KMS-11 (cell line): ENCODE data around the gene TRAM2.
A peak's percentile ranks its signal among the peaks of the same experiment; 100 is the strongest.

Experiments used
- H2AFZ ChIP-seq: fragments of 200-600 bp; sonication (generic); 2 replicates; pipeline ENCODE4 v1.6.1; 2016; ENCODE audit warnings: antibody characterized with exemption, mixed run types, low read depth
- H3K27ac ChIP-seq: fragments of 200-600 bp; sonication (generic); 2 replicates; pipeline ENCODE4 v1.6.1; 2016; ENCODE audit warnings: mild to moderate bottlenecking, mixed run types
- H3K27me3 ChIP-seq: fragments of 200-600 bp; sonication (generic); 2 replicates; pipeline ENCODE4 v1.6.1; 2017; ENCODE audit warnings: mild to moderate bottlenecking, low read depth, mixed run types, moderate library complexity; ENCODE audit not compliant: insufficient read depth
- H3K36me3 ChIP-seq: fragments of 200-600 bp; sonication (generic); 2 replicates; pipeline ENCODE4 v1.6.1; 2017; ENCODE audit warnings: mild to moderate bottlenecking, mixed run types; ENCODE audit not compliant: insufficient read depth
- H3K4me1 ChIP-seq: fragments of 200-600 bp; sonication (generic); 2 replicates; pipeline ENCODE4 v1.6.1; 2016; ENCODE audit warnings: mild to moderate bottlenecking, low read depth, mixed run types; ENCODE audit not compliant: poor library complexity, severe bottlenecking
- H3K4me2 ChIP-seq: fragments of 200-600 bp; sonication (generic); 2 replicates; pipeline ENCODE4 v1.7.0; 2016; ENCODE audit warnings: mild to moderate bottlenecking, mixed run types
- H3K4me3 ChIP-seq: fragments of 200-600 bp; sonication (generic); IDR thresholded peaks from 2 replicates; pipeline ENCODE4 v1.6.1; 2017; ENCODE audit warnings: low read depth, low read length, mixed read lengths; ENCODE audit not compliant: insufficient read depth
- H3K79me2 ChIP-seq: fragments of 200-600 bp; sonication (generic); 2 replicates; pipeline ENCODE4 v1.6.1; 2016; ENCODE audit warnings: low read depth, mixed run types; ENCODE audit not compliant: insufficient read depth
- H3K9ac ChIP-seq: fragments of 200-600 bp; sonication (generic); 2 replicates; pipeline ENCODE4 v1.6.1; 2016; ENCODE audit warnings: mild to moderate bottlenecking, mixed run types
- H4K20me1 ChIP-seq: fragments of 200-600 bp; sonication (generic); 2 replicates; pipeline ENCODE4 v1.6.1; 2016; ENCODE audit warnings: mild to moderate bottlenecking, mixed run types; ENCODE audit not compliant: insufficient read depth
- TF ChIP-seq, protein P1 (sequence below): fragments of 200-600 bp; sonication (generic); conservative IDR thresholded peaks from 2 replicates; pipeline ENCODE4 v1.6.1; 2017; ENCODE audit warnings: low read depth, mild to moderate bottlenecking, antibody characterized with exemption, low read length, moderate library complexity, mixed read lengths

The TRAM2 gene

GRCh38 chr6:52603000-52603795 is 26.3 kb upstream of the TRAM2 start:
- Histone ChIP-seq H3K9ac (no peak overlapping the region), H3K4me3 (no peak overlapping the region), H3K79me2 (no peaks in the 10 kb centered on the region), H2AFZ (no peak overlapping the region), H3K27ac (no peak overlapping the region), H3K4me1 (peaks cover 5% of the 10 kb centered on the region), H3K36me3 (no peaks in the 10 kb centered on the region), H4K20me1 (no peaks in the 10 kb centered on the region), H3K27me3 (no peaks in the 10 kb centered on the region), H3K4me2 (no peak overlapping the region)
- TF ChIP-seq, protein P1, sequence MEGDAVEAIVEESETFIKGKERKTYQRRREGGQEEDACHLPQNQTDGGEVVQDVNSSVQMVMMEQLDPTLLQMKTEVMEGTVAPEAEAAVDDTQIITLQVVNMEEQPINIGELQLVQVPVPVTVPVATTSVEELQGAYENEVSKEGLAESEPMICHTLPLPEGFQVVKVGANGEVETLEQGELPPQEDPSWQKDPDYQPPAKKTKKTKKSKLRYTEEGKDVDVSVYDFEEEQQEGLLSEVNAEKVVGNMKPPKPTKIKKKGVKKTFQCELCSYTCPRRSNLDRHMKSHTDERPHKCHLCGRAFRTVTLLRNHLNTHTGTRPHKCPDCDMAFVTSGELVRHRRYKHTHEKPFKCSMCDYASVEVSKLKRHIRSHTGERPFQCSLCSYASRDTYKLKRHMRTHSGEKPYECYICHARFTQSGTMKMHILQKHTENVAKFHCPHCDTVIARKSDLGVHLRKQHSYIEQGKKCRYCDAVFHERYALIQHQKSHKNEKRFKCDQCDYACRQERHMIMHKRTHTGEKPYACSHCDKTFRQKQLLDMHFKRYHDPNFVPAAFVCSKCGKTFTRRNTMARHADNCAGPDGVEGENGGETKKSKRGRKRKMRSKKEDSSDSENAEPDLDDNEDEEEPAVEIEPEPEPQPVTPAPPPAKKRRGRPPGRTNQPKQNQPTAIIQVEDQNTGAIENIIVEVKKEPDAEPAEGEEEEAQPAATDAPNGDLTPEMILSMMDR: no peak

DNA sequence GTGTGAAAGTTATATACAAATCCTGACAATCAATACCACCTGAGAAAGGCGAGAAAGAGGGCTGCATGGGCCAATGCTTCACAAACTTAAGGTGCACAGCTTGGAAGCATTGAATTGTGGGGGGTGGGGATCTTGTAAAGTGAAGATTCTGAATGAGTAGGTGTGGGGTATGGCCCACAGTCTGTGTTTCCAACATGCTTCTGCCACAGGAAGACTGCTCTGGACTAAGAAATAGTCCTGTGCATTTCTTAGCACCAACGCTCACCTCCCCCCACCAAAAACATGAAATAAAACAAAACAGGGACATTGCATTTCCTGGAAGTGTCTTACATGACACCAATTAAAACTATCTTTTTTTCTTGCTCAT is 21.9 kb upstream of the TRAM2 start:
- H2AFZ ChIP-seq: no peak overlapping the region
- H3K4me2 ChIP-seq: no peak overlapping the region
- H3K79me2 ChIP-seq: no peaks in the 10 kb centered on the region
- H3K9ac ChIP-seq: no peak overlapping the region
- TF ChIP-seq, protein P1: no peak
- peaks cover 42% of the 10 kb centered on the region for H3K4me1 ChIP-seq
- H3K27ac ChIP-seq: no peak overlapping the region
- H3K36me3 ChIP-seq: no peaks in the 10 kb centered on the region
- no peaks in the 10 kb centered on the region for H4K20me1 ChIP-seq
- no peak overlapping the region for H3K4me3 ChIP-seq
- no peaks in the 10 kb centered on the region for H3K27me3 ChIP-seq

DNA sequence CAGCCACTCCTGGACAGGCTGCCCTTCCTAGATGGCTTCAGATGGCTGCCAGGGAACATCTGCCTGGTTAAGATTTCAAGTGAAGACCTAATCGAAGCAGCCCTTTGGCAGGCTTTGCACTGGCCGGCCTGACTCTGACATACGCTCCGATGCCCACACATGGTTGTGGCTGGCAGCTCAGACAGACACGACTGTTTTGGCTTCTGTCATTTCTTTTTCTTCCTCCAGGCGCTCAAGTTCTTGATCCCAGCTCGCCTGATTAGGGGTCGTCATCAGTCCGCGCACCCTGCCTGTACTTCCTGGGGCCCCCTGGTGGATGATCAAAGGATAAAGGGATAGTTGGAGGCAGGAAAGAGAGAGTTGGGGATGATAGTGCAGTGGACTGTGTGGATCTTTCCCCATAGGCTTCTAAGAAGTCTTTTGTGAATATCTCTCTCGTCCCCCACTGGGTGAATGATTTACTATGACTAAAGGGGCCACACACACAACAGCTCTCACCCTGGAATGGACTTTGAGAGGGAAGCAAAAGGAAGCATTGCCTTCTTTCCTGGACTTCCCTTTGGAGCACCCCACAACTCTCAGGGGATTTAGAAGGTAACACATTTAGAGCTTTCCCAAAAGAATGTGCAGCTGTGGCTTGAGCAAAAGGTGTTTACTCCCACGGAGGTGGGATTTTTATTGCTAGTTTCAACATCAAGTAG is 21.4 kb upstream of the TRAM2 start:
- no peaks in the 10 kb centered on the region for H3K36me3 ChIP-seq
- no peak overlapping the region for H3K9ac ChIP-seq
- no peak overlapping the region for H3K27ac ChIP-seq
- no peaks in the 10 kb centered on the region for H3K79me2 ChIP-seq
- peaks cover 42% of the 10 kb centered on the region for H3K4me1 ChIP-seq
- H3K4me2 ChIP-seq: no peak overlapping the region
- no peaks in the 10 kb centered on the region for H4K20me1 ChIP-seq
- H3K27me3 ChIP-seq: no peaks in the 10 kb centered on the region
- no peak overlapping the region for H2AFZ ChIP-seq
- H3K4me3 ChIP-seq: no peak overlapping the region
- TF ChIP-seq, protein P1: peak; percentile 53

DNA sequence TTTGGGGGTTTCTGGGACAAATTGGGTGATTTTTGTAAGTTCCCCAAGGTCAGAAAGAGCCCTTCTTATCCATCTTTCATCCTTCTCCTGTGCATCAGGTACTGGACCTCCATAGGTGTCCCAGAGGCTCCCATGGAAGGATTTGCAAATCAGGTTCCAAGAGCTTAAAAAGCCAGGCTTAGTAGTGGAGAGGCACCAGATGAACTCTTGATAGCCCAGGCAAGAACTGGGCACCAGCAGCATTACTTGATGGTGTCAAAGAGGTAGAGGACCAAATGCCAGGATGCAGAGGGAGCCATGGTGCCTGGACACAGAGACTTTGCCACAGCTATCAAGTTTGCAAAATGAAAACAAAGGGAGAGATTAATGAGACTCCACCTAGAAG is 20.9 kb upstream of the TRAM2 start:
- TF ChIP-seq, protein P1: no peak
- Histone ChIP-seq H3K9ac (no peak overlapping the region), H4K20me1 (no peaks in the 10 kb centered on the region), H3K27ac (no peak overlapping the region), H3K4me1 (peaks cover 42% of the 10 kb centered on the region), H3K4me2 (no peak overlapping the region), H3K79me2 (no peaks in the 10 kb centered on the region), H3K36me3 (no peaks in the 10 kb centered on the region), H3K27me3 (no peaks in the 10 kb centered on the region), H3K4me3 (no peak overlapping the region), H2AFZ (no peak overlapping the region)
